Measurements from ENCODE around the gene FAM89A. TPM values are rescaled to one million over a fixed set of nuclear protein-coding genes. Genes with fewer than 3 reads are reported as not detected.

The FAM89A gene
- total RNA-seq, 2 experiments from 2014 or later = 5.6 to 9.7 TPM

DNA sequence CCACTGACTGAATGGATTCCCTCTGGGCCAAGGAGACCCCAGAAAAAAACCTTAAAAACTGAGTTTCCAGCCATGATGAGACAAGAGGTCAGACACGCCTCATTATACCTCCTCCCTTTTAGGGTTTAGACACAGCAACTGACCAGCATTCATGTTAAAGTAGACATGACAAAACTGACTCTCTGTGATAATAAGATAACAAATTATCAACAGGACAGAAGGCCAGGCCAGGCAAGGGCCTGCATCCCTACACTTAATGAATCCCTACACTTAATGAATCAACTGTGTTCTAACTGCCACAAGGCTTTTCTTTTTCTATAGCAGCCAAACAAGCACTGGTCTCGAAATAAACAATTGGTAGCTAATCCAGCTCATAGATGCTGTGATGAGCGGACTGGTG, 33.3 kb upstream of the FAM89A start:
- CTCF ChIA-PET (ENCODE audit: unreplicated experiment) = no interaction called here

GRCh38 chr1:231072502-231073094, 32.5 kb upstream of the FAM89A start:
- ChIA-PET CTCF (ENCODE audit: unreplicated experiment) (no interaction called here), POLR2A (interaction anchor here (0.6 to 1.4 kb wide), 2 partner anchors 12 to 29 kb away, joined by 3 to 4 read pairs; no protein-coding TSS in a partner anchor)
- Histone ChIP-seq H3K79me2 (ENCODE audit: insufficient read depth, low read depth, low read length) (no peaks in the 10 kb centered on the region), H3K9me3 (ENCODE audit: low read length) (no peaks in the 10 kb centered on the region), H3K36me3 (ENCODE audit: insufficient read depth, low read length) (no peaks in the 10 kb centered on the region), H3K4me2 (ENCODE audit: low read length) (no peak overlapping the region), H3K4me3 (ENCODE audit: low read depth, low read length, poor library complexity, severe bottlenecking) (no peak overlapping the region), H4K20me1 (ENCODE audit: insufficient read depth, low read length) (no peaks in the 10 kb centered on the region), H3K4me1 (ENCODE audit: insufficient read depth, low read length, poor library complexity, severe bottlenecking) (no peaks in the 10 kb centered on the region), H2AFZ (ENCODE audit: low read length) (no peak overlapping the region), H3K27ac (ENCODE audit: low read depth, low read length, poor library complexity, severe bottlenecking) (no peak overlapping the region), H3K9me2 (ENCODE audit: insufficient read depth, low read length) (no peaks in the 10 kb centered on the region)
- TF ChIP-seq CTCF (conservative IDR thresholded peaks at IDR 0.05; ENCODE audit: low read length) = no peak
- no peak for DNase-seq (ENCODE audit: low spot score)
- no TSS peak for BruUV-seq (replicated peaks)
- intact Hi-C loops (cut with micrococcal nuclease; ENCODE audit: unreplicated experiment) = no loop called here

More for the DNA sequence above, 33.3 kb upstream of the FAM89A start:
- no peaks in the 10 kb centered on the region for H3K9me3 ChIP-seq (ENCODE audit: low read length)
- POLR2A ChIA-PET = interaction anchor here (0.5 to 1.4 kb wide), 3 partner anchors 11 to 38 kb away, joined by 3 to 4 read pairs (median 4); no protein-coding TSS in a partner anchor
- no peaks in the 10 kb centered on the region for H3K9me2 ChIP-seq (ENCODE audit: insufficient read depth, low read length)
- intact Hi-C loops (cut with micrococcal nuclease; ENCODE audit: unreplicated experiment) = no loop called here
- DNase-seq (ENCODE audit: low spot score) = no peak
- no peaks in the 10 kb centered on the region for H4K20me1 ChIP-seq (ENCODE audit: insufficient read depth, low read length)
- TF ChIP-seq CTCF (conservative IDR thresholded peaks at IDR 0.05; ENCODE audit: low read length) = no peak
- TF ChIP-seq EZH2phosphoT487 (IDR thresholded peaks at IDR 0.05; ENCODE audit: borderline replicate concordance, low read depth, low read length) = no peak
- H2AFZ ChIP-seq (ENCODE audit: low read length) = no peak overlapping the region
- no peak overlapping the region for H3K27ac ChIP-seq (ENCODE audit: low read depth, low read length, poor library complexity, severe bottlenecking)
- no peak overlapping the region for H3K4me2 ChIP-seq (ENCODE audit: low read length)
- no peak overlapping the region for H3K4me3 ChIP-seq (ENCODE audit: low read depth, low read length, poor library complexity, severe bottlenecking)
- BruUV-seq (replicated peaks) = no TSS peak
- H3K4me1 ChIP-seq (ENCODE audit: insufficient read depth, low read length, poor library complexity, severe bottlenecking) = no peaks in the 10 kb centered on the region
- no peaks in the 10 kb centered on the region for H3K79me2 ChIP-seq (ENCODE audit: insufficient read depth, low read depth, low read length)
- H3K36me3 ChIP-seq (ENCODE audit: insufficient read depth, low read length) = no peaks in the 10 kb centered on the region

DNA sequence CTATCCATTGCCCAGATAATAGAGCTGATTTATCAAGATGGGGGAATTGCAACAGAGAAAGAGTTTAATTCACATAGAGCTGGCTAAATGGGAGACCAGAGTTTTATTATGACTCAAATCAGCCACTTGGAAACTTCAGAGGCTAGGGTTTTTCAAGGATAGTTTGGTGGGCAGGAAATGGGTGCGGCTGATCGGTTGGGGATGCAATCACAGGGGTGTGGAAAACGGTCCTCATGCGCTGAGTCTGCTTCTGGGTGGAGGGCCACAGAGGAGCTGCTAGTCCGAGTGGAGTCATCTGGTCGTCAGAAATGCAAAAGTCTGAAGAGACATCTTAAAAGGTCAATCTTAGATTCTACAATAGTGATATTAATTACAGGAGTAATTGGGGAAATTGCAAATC, 32.0 kb upstream of the FAM89A start:
- Histone ChIP-seq H3K4me3 (ENCODE audit: low read depth, low read length, poor library complexity, severe bottlenecking) (no peak overlapping the region), H3K9me2 (ENCODE audit: insufficient read depth, low read length) (no peaks in the 10 kb centered on the region), H3K4me2 (ENCODE audit: low read length) (no peak overlapping the region), H2AFZ (ENCODE audit: low read length) (no peak overlapping the region), H3K4me1 (ENCODE audit: insufficient read depth, low read length, poor library complexity, severe bottlenecking) (no peaks in the 10 kb centered on the region), H3K27ac (ENCODE audit: low read depth, low read length, poor library complexity, severe bottlenecking) (no peak overlapping the region), H4K20me1 (ENCODE audit: insufficient read depth, low read length) (no peaks in the 10 kb centered on the region), H3K79me2 (ENCODE audit: insufficient read depth, low read depth, low read length) (no peaks in the 10 kb centered on the region), H3K36me3 (ENCODE audit: insufficient read depth, low read length) (no peaks in the 10 kb centered on the region), H3K9me3 (ENCODE audit: low read length) (no peaks in the 10 kb centered on the region)
- TF ChIP-seq CTCF (conservative IDR thresholded peaks at IDR 0.05; ENCODE audit: low read length) (no peak), EZH2phosphoT487 (IDR thresholded peaks at IDR 0.05; ENCODE audit: borderline replicate concordance, low read depth, low read length) (no peak)
- no TSS peak for BruUV-seq (replicated peaks)
- DNase-seq (ENCODE audit: low spot score) = no peak
- ChIA-PET CTCF (ENCODE audit: unreplicated experiment) (no interaction called here), POLR2A (no interaction called here)
- intact Hi-C loops (cut with micrococcal nuclease; ENCODE audit: unreplicated experiment) = no loop called here
